Gastrocnemius medialis (tissue), 4 donors: Measurements from ENCODE around the gene RBMS3.

Experiments
- POLR2A ChIP-seq, 2 donors: fragments of 450-650 bp; IDR thresholded peaks; one replicate each; pipeline ENCODE4 v1.6.1; 2017; ENCODE audit warnings: antibody characterized with exemption in 2 of 2, mild to moderate bottlenecking in 2 of 2, moderate library complexity in 2 of 2
- TF ChIP-seq, protein P1 (sequence below), 5 experiments: fragments of 450-650 bp in 3 of 5; fragments of 200-600 bp in 2 of 5; sonication (generic) in 2 of 5; IDR thresholded peaks in 4 of 5; conservative IDR thresholded peaks in 1 of 5; 1 replicate in 4 of 5; 2 replicates in 1 of 5; pipeline ENCODE4 v1.5.1; 2016 to 2019; ENCODE audit warnings: antibody characterized with exemption in 5 of 5, mild to moderate bottlenecking in 3 of 5, moderate library complexity in 3 of 5

DNA sequence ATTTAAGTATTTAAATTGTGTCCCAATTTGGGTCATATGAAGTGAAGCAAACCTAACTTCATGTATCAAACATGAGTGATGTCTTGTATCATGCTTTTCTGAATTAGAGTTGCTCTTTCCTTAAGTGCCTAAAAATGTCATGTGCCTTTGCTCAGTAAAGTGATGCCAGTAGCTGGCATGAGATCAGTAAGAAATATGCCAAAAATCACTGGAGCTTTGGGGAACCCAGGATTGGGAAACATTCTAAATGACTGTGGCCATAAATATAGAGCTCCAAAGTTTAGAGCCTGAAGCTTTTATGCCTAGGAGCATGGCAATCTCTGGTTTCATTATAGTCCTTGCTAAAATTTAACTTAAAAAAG, 33.8 kb downstream of the RBMS3 start:
- TF ChIP-seq POLR2A (IDR thresholded peaks at IDR 0.05), result no peak
- TF ChIP-seq, protein P1, sequence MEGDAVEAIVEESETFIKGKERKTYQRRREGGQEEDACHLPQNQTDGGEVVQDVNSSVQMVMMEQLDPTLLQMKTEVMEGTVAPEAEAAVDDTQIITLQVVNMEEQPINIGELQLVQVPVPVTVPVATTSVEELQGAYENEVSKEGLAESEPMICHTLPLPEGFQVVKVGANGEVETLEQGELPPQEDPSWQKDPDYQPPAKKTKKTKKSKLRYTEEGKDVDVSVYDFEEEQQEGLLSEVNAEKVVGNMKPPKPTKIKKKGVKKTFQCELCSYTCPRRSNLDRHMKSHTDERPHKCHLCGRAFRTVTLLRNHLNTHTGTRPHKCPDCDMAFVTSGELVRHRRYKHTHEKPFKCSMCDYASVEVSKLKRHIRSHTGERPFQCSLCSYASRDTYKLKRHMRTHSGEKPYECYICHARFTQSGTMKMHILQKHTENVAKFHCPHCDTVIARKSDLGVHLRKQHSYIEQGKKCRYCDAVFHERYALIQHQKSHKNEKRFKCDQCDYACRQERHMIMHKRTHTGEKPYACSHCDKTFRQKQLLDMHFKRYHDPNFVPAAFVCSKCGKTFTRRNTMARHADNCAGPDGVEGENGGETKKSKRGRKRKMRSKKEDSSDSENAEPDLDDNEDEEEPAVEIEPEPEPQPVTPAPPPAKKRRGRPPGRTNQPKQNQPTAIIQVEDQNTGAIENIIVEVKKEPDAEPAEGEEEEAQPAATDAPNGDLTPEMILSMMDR (IDR thresholded peaks at IDR 0.05 in 4 of 5, conservative IDR thresholded peaks at IDR 0.05 in 1 of 5), result no peak
